BLaER1 (cell line): ENCODE data around the gene FGF13.

Source experiments
- H3K27ac ChIP-seq: shearing (Covaris generic); formaldehyde crosslinking; 2 replicates; pipeline ENCODE4 v1.8.1; 2022
- H3K27me3 ChIP-seq: shearing (Covaris generic); formaldehyde crosslinking; 2 replicates; pipeline ENCODE4 v1.8.1; 2022
- H3K36me3 ChIP-seq: shearing (Covaris generic); formaldehyde crosslinking; 2 replicates; pipeline ENCODE4 v1.8.1; 2022
- H3K4me1 ChIP-seq: shearing (Covaris generic); formaldehyde crosslinking; 2 replicates; pipeline ENCODE4 v1.8.1; 2022
- H3K4me2 ChIP-seq: shearing (Covaris generic); formaldehyde crosslinking; 2 replicates; pipeline ENCODE4 v1.8.1; 2022
- H3K4me3 ChIP-seq: shearing (Covaris generic); formaldehyde crosslinking; 2 replicates; pipeline ENCODE4 v1.8.1; 2022
- H3K9ac ChIP-seq: shearing (Covaris generic); formaldehyde crosslinking; 2 replicates; pipeline ENCODE4 v1.8.1; 2022
- H3K9me3 ChIP-seq: shearing (Covaris generic); formaldehyde crosslinking; 2 replicates; pipeline ENCODE4 v1.8.1; 2022
- H4K20me1 ChIP-seq: shearing (Covaris generic); formaldehyde crosslinking; 2 replicates; pipeline ENCODE4 v1.8.1; 2022
- Cebpa-rat ChIP-seq: shearing (Covaris generic); IDR thresholded peaks from 2 replicates; pipeline ENCODE4 v1.8.1; 2022

FGF13 gene

DNA sequence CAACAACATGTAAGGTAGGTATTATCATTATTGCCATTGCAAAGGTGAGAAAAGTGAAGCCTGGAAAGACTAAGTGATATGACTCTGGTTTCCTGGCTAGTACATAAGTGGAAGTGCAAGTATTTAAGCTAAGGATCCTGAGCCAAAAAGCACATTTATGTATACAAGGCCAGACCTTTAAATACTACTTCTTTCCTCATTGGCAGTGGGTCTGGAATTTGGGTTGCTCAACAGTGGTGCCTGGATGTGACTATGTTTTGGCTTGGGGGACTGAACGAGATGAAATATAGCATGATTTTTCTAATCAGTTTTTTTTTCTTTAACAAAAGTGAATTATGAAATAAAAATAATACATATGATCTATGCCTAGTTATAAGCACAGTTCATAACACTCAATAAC is 7.4 kb upstream of the FGF13 start:
- Histone ChIP-seq H3K27me3 (peaks cover 96% of the 10 kb centered on the region), H3K9ac (no peak overlapping the region), H3K36me3 (no peaks in the 10 kb centered on the region)

DNA sequence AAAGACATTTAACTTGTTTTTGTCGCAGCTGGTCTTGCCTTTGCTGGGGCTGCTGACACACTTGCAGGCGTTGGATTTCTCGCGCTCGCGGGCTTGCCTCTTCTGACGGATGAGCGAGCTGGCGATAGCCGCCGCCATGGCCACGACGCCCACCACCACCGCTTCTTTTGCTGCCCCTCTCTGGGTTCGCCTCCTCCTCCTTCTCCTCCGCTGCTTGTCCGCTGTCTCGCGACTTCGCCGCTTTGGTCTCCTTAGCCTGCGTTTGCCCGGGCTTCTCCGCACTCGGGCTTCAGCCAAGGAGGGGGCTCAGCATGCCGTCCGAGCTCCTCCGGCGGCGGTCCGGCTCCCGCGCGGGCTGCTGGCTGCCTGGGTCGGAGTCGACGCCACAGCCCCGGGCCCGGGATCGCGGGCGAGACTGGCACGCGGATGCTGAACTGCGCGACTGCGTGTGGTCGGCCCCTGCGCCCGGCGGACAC is 613 bp downstream of the FGF13 start:
- Histone ChIP-seq H3K27ac (no peak overlapping the region), H4K20me1 (no peaks in the 10 kb centered on the region), H3K4me2 (no peak overlapping the region), H3K27me3 (peaks cover 70% of the 10 kb centered on the region), H3K4me1 (no peaks in the 10 kb centered on the region), H3K9me3 (peaks cover 20% of the 10 kb centered on the region; the same call in 1 of the 2 replicates), H3K9ac (no peak overlapping the region), H3K36me3 (no peaks in the 10 kb centered on the region), H3K4me3 (no peak overlapping the region)
- TF ChIP-seq Cebpa-rat: no peak

More for the DNA sequence above, 7.4 kb upstream of the FGF13 start:
- TF ChIP-seq Cebpa-rat: no peak
- Histone ChIP-seq H3K4me2 (no peak overlapping the region), H4K20me1 (peaks cover 6% of the 10 kb centered on the region; the same call in 1 of the 2 replicates), H3K4me3 (no peak overlapping the region), H3K27ac (no peak overlapping the region), H3K4me1 (no peaks in the 10 kb centered on the region), H3K9me3 (no peaks in the 10 kb centered on the region)

DNA sequence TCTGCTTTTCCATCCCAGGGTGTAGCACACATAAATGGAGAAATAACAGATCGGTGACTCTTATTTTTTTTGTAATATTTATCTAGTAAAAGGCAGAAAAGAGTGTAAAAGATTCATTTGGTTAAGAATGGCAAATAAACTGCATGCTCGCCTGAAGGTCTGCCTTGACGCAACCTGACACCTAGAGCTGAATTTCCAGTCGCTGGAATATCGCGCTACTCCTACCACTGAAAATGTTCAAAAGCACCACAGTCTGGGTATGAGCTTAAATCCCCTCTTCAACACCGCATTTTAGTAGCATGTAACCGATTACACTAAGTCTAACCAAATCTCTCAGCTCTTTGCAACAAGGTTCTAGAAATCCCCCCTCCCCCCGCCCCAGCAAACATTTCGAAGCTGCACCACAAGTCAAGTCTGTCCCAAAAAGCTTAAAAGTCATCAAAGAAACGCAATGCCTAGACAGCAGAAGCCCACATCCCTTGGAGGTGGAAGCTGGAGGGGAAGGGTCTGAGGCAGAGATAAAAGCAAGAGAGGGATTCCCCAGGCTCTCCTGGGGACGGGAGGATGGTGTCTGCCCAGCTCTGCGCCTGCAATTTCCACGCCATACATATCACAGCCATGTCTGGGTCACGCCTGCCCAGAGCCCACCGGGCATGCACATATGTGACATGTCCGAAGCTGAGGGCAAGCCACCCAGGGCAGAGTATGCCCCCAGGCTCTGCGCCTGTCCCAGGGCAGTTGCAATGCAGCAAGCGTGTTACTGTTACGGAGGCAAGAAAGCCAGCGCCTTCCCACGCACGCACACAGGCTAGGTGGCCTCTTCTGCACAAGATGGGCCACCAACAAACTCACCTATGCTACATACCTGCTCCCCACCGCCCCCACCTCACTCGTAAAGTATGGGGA is 1.4 kb downstream of the FGF13 start:
- Histone ChIP-seq H3K4me1 (no peaks in the 10 kb centered on the region), H3K9me3 (peaks cover 20% of the 10 kb centered on the region; the same call in 1 of the 2 replicates), H4K20me1 (no peaks in the 10 kb centered on the region), H3K4me3 (no peak overlapping the region), H3K27ac (no peak overlapping the region), H3K27me3 (peaks cover 70% of the 10 kb centered on the region), H3K36me3 (no peaks in the 10 kb centered on the region), H3K4me2 (no peak overlapping the region), H3K9ac (no peak overlapping the region)
- TF ChIP-seq Cebpa-rat: no peak

DNA sequence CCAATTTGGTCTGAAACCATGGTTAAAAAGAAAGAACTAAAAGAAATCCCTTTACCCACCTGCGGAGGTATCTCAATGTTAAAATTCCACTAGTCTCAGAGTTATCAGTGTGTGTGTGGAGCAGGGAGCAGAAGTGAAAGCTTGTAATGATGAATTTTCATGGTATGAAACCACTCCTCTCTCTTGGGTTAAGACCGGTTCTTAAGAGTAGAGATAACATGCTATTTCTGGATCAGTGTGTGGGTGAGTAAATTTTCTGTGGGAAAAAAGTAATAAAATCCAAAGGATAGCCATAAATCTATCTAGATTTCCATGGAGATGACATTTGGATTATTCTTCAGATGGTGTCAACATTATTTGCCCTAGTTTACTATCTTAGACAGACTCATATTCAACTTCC is 3.2 kb downstream of the FGF13 start:
- Histone ChIP-seq H3K36me3 (no peaks in the 10 kb centered on the region), H3K4me1 (no peaks in the 10 kb centered on the region), H3K27me3 (peaks cover 75% of the 10 kb centered on the region), H3K4me3 (no peak overlapping the region), H3K27ac (no peak overlapping the region), H3K9ac (no peak overlapping the region), H4K20me1 (no peaks in the 10 kb centered on the region), H3K4me2 (no peak overlapping the region), H3K9me3 (peaks cover 20% of the 10 kb centered on the region; the same call in 1 of the 2 replicates)
- TF ChIP-seq Cebpa-rat: no peak

DNA sequence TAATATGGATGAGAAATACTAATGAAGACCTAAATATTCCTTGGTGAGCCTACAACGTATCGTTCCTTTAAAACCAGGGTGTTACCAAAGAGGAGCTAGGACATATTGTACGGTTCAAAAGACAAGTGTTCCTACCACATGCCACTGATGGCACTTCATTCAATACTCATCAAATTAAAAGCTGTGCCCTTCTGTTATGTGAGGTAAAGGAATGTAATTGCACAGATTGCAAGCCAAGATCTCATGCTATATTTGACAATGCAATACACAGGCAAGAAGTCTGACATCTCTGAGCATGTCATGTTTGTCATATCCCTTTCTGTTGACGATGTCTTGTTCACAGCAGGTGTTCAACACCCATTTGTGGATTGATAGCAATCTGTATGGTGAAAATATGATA is 6.9 kb downstream of the FGF13 start:
- no peaks in the 10 kb centered on the region for H3K36me3 ChIP-seq
- H3K27me3 ChIP-seq: peaks cover 87% of the 10 kb centered on the region
- H3K4me1 ChIP-seq: no peaks in the 10 kb centered on the region
- H4K20me1 ChIP-seq: no peaks in the 10 kb centered on the region
- TF ChIP-seq Cebpa-rat: no peak
- no peak overlapping the region for H3K9ac ChIP-seq
- H3K4me3 ChIP-seq: no peak overlapping the region
- H3K4me2 ChIP-seq: no peak overlapping the region
- H3K27ac ChIP-seq: no peak overlapping the region
- no peaks in the 10 kb centered on the region for H3K9me3 ChIP-seq

DNA sequence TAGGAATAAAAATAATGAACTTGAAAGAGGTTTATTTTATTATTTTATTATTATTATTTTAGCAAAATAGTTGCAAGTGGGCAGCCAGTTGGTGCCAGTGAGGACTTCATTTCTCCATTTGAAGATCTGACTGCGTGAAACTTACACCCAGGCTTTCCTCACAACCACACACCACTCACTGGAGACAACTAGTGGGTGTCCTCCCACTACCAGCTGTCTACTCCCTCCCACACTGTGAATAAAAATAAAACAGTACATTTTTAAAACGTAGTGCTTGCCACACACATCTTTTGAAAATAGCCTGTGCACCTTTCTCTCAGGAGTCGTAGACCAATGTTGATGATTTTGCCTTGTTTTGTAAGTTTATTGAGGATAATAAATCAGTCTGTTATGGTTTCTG is 7.4 kb downstream of the FGF13 start:
- Histone ChIP-seq H3K27me3 (peaks cover 90% of the 10 kb centered on the region), H3K9me3 (no peaks in the 10 kb centered on the region), H3K4me3 (no peak overlapping the region), H3K4me1 (no peaks in the 10 kb centered on the region), H3K4me2 (no peak overlapping the region), H3K9ac (no peak overlapping the region), H3K36me3 (no peaks in the 10 kb centered on the region), H4K20me1 (no peaks in the 10 kb centered on the region), H3K27ac (no peak overlapping the region)
- TF ChIP-seq Cebpa-rat: no peak

DNA sequence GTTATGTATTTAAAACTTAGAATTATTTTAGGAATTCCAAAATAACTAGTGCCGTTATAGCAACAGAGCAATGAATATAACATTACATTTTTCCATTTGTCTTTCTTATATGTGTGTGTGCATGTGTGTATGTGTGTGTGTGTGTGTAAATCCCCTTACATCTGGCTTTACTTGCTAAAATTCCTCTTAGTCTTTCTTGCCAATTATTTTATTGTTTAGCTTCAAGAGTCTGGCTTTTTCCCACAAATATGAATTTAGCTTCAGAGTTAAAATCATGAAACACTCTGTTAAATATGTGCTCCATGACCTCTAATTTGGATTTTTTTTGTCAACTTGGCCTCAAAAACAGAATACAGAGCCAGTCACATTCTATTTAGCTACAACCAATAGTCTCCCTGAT is 18.9 kb downstream of the FGF13 start:
- Histone ChIP-seq H3K36me3 (no peaks in the 10 kb centered on the region), H3K9me3 (no peaks in the 10 kb centered on the region), H3K9ac (no peak overlapping the region), H3K27me3 (peaks cover 93% of the 10 kb centered on the region), H3K4me1 (no peaks in the 10 kb centered on the region), H3K4me3 (no peak overlapping the region), H3K27ac (no peak overlapping the region), H4K20me1 (peaks cover 6% of the 10 kb centered on the region; the same call in 1 of the 2 replicates), H3K4me2 (no peak overlapping the region)
- no peak for TF ChIP-seq Cebpa-rat

DNA sequence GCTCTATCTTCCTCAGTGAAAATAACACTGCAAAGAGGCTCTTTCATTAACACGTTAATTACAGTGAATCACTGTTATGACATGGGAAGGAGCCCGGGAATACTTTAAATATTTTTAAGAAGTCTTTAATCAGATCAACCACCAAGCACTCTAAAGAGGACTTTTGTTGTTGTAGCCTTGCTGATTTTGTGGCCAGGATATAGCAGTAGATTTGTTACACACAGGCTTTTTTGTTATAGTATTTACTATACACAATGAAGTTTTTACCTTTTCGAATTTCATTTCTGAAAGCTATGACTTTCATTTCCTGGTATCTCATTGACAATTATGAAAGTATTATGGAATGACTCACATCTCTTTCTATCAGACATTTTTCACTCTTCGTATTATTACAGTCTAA is 20.3 kb downstream of the FGF13 start:
- no peaks in the 10 kb centered on the region for H3K9me3 ChIP-seq
- H3K36me3 ChIP-seq: no peaks in the 10 kb centered on the region
- H3K9ac ChIP-seq: no peak overlapping the region
- peaks cover 6% of the 10 kb centered on the region; the same call in 1 of the 2 replicates for H4K20me1 ChIP-seq
- H3K4me2 ChIP-seq: no peak overlapping the region
- no peak for TF ChIP-seq Cebpa-rat
- no peak overlapping the region for H3K4me3 ChIP-seq
- H3K27ac ChIP-seq: no peak overlapping the region
- no peaks in the 10 kb centered on the region for H3K4me1 ChIP-seq
- peaks cover 85% of the 10 kb centered on the region for H3K27me3 ChIP-seq

DNA sequence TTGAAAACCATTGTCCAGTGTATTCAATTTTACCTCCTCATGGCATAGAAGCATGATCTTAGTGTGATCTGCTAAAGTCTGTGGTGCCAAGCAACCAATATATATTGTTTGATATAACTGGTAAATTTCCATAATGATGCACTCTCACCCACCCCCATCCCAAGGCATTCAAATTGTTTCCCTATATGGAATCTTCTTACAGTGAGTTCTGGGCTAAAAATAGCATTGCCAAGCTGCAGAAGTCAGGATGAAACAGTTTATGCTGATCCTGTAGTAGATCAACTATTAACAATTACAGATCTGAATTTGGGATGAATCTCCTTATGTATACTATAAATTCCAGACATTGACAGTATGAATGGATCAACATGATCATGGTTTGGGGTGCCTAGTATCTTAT is 20.9 kb downstream of the FGF13 start:
- no peak for TF ChIP-seq Cebpa-rat
- no peaks in the 10 kb centered on the region for H3K4me1 ChIP-seq
- no peaks in the 10 kb centered on the region for H3K9me3 ChIP-seq
- H3K4me2 ChIP-seq: no peak overlapping the region
- H3K27ac ChIP-seq: no peak overlapping the region
- peaks cover 6% of the 10 kb centered on the region; the same call in 1 of the 2 replicates for H4K20me1 ChIP-seq
- no peak overlapping the region for H3K9ac ChIP-seq
- peaks cover 85% of the 10 kb centered on the region for H3K27me3 ChIP-seq
- H3K4me3 ChIP-seq: no peak overlapping the region
- H3K36me3 ChIP-seq: no peaks in the 10 kb centered on the region

DNA sequence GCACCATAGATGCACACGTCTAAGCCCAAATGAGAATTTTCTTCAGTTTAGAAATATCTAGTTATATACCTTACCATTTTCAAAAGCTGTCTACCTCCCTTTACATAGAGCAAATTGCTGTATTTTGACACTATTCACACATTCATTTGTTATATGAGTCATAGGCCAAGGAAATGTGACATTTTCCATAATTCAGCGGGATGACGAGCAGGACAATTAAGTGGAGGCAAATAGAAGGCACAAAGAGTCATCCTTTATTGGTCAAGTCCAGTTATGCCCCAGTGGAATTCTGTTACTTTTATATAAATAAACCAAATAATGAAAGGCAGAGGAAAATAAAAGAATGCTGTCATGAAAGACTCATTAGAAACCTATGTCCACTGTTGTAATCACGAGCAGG is 27.9 kb downstream of the FGF13 start:
- Histone ChIP-seq H3K4me3 (no peak overlapping the region), H3K9ac (no peak overlapping the region), H3K27me3 (peaks cover 83% of the 10 kb centered on the region), H3K4me1 (no peaks in the 10 kb centered on the region), H3K4me2 (no peak overlapping the region), H4K20me1 (no peaks in the 10 kb centered on the region), H3K9me3 (no peaks in the 10 kb centered on the region), H3K27ac (no peak overlapping the region), H3K36me3 (no peaks in the 10 kb centered on the region)
- TF ChIP-seq Cebpa-rat: no peak
